Endodermal cell (in vitro differentiated cells): ENCODE results near the gene TESMIN. TPM values are rescaled to one million over a fixed set of nuclear protein-coding genes. Genes with fewer than 3 reads are reported as not detected.

ENCODE experiments used
- DNase-seq: peaks from one replicate; pipeline ENCODE4 v3.0.0-alpha.2; 2017
- H3K27ac ChIP-seq: 2 replicates; pipeline ENCODE4 v1.5.1; 2013; ENCODE audit warnings: mild to moderate bottlenecking, low read depth, low read length, moderate library complexity
- H3K27me3 ChIP-seq: 2 replicates; pipeline ENCODE4 v1.6.1; 2013; ENCODE audit warnings: mild to moderate bottlenecking, low read length, moderate library complexity; ENCODE audit not compliant: insufficient read depth, control insufficient read depth, poor library complexity, severe bottlenecking
- H3K36me3 ChIP-seq: 2 replicates; pipeline ENCODE4 v1.7.0; 2013; ENCODE audit warnings: mild to moderate bottlenecking, low read length, moderate library complexity; ENCODE audit not compliant: control insufficient read depth, insufficient read depth
- H3K4me1 ChIP-seq: one replicate; pipeline ENCODE4 v1.7.0; 2013; ENCODE audit warnings: low read length; ENCODE audit not compliant: control insufficient read depth, insufficient read depth
- H3K4me3 ChIP-seq: 2 replicates; pipeline ENCODE4 v1.5.1; 2013; ENCODE audit warnings: mild to moderate bottlenecking, low read length, moderate library complexity
- H3K9ac ChIP-seq: 2 replicates; pipeline ENCODE4 v1.6.1; 2013; ENCODE audit warnings: mild to moderate bottlenecking, low read length, moderate library complexity; ENCODE audit not compliant: poor library complexity, severe bottlenecking; ENCODE audit errors: extremely low read depth
- H3K9me3 ChIP-seq: 2 replicates; pipeline ENCODE4 v1.6.1; 2013; ENCODE audit warnings: mild to moderate bottlenecking, low read length, moderate library complexity; ENCODE audit not compliant: control insufficient read depth
- H3K27ac Mint-ChIP-seq: 2 replicates; pipeline ENCODE4 v1.8.0; 2020; ENCODE audit warnings: mixed read lengths
- H3K27me3 Mint-ChIP-seq: 2 replicates; pipeline ENCODE4 v1.8.0; 2021; ENCODE audit warnings: mild to moderate bottlenecking, mixed read lengths; ENCODE audit not compliant: insufficient read depth
- H3K36me3 Mint-ChIP-seq: 2 replicates; pipeline ENCODE4 v1.8.0; 2020; ENCODE audit warnings: low read depth, mixed read lengths
- H3K4me1 Mint-ChIP-seq: 2 replicates; pipeline ENCODE4 v1.8.0; 2020; ENCODE audit warnings: mixed read lengths
- H3K4me3 Mint-ChIP-seq: 2 replicates; pipeline ENCODE4 v1.8.0; 2020; ENCODE audit warnings: mild to moderate bottlenecking, moderate library complexity, mixed read lengths
- H3K9me3 Mint-ChIP-seq: 2 replicates; pipeline ENCODE4 v1.8.0; 2020; ENCODE audit warnings: mild to moderate bottlenecking, mixed read lengths
- WGBS, 2 experiments: methylation state at CpG; one replicate each; pipeline versions ENCODE4 v1.1.5 to v1.1.7; 2013; ENCODE audit warnings: missing lambda C conversion rate in 2 of 2, mixed read lengths in 1 of 2; ENCODE audit not compliant: insufficient coverage in 1 of 2, insufficient read length in 1 of 2; 5-methylcytosine and 5-hydroxymethylcytosine counted together
- total RNA-seq, 2 donors: library from RNA; stranded (reverse); fragmentation: NEBNext Ultra II Directional in 1 of 2; extraction: Animal tissue kit (Norgen Biotek cat#: 25700) in 1 of 2; gene quantifications; 2 replicates in 1 of 2; 3 replicates in 1 of 2; pipeline ENCODE4 v1.2.1, GENCODE V29; 2021
- TF ChIP-seq, protein P1 (sequence below): fragments of 200-600 bp; sonication (generic); conservative IDR thresholded peaks from 2 replicates; pipeline ENCODE4 v1.5.0; 2021; ENCODE audit warnings: antibody characterized with exemption, mild to moderate bottlenecking

The TESMIN gene
- total RNA-seq, 2 donors from 2014 or later, result 53.7 to 68.8 TPM

DNA sequence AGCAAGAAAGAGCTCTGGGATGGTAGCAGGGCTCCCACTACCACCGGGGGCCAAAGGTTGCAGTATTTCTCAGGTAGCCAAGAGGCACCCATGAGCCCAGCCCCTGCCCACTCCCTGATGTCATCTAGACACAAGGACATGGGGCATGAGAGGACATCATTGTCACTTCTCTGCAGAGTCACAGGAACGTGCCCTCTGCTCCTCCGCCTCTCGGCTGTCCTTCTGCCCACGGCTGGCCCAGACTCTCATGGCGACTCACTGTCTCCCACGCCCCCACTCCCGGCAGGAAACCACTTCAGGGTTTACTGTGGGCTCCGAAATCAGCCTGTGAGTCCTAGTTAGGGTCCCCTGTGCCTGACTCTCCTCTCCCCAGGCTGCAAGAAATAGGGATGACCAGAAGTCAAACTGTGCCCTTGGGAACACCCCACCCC lies 68.8 kb downstream of the TESMIN start:
- Mint-ChIP-seq H3K4me3 (no peak overlapping the region), H3K27ac (peak overlapping the region; percentile 74), H3K27me3 (peaks cover 31% of the 10 kb centered on the region), H3K4me1 (peaks cover 19% of the 10 kb centered on the region), H3K9me3 (no peaks in the 10 kb centered on the region), H3K36me3 (peaks cover 13% of the 10 kb centered on the region)
- H3K9ac ChIP-seq, result no peak overlapping the region
- H3K9me3 ChIP-seq, result no peaks in the 10 kb centered on the region
- H3K27me3 ChIP-seq, result peaks cover 4% of the 10 kb centered on the region
- DNase-seq, result no peak
- no peak overlapping the region for H3K4me3 ChIP-seq
- H3K36me3 ChIP-seq, result peaks cover 15% of the 10 kb centered on the region
- 66 to 70% methylated on average over 7 to 9 of the region's 9 CpGs for WGBS, 2 experiments
- H3K4me1 ChIP-seq, result no peaks in the 10 kb centered on the region
- TF ChIP-seq, protein P1, sequence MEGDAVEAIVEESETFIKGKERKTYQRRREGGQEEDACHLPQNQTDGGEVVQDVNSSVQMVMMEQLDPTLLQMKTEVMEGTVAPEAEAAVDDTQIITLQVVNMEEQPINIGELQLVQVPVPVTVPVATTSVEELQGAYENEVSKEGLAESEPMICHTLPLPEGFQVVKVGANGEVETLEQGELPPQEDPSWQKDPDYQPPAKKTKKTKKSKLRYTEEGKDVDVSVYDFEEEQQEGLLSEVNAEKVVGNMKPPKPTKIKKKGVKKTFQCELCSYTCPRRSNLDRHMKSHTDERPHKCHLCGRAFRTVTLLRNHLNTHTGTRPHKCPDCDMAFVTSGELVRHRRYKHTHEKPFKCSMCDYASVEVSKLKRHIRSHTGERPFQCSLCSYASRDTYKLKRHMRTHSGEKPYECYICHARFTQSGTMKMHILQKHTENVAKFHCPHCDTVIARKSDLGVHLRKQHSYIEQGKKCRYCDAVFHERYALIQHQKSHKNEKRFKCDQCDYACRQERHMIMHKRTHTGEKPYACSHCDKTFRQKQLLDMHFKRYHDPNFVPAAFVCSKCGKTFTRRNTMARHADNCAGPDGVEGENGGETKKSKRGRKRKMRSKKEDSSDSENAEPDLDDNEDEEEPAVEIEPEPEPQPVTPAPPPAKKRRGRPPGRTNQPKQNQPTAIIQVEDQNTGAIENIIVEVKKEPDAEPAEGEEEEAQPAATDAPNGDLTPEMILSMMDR, result no peak
- H3K27ac ChIP-seq, result no peak overlapping the region

DNA sequence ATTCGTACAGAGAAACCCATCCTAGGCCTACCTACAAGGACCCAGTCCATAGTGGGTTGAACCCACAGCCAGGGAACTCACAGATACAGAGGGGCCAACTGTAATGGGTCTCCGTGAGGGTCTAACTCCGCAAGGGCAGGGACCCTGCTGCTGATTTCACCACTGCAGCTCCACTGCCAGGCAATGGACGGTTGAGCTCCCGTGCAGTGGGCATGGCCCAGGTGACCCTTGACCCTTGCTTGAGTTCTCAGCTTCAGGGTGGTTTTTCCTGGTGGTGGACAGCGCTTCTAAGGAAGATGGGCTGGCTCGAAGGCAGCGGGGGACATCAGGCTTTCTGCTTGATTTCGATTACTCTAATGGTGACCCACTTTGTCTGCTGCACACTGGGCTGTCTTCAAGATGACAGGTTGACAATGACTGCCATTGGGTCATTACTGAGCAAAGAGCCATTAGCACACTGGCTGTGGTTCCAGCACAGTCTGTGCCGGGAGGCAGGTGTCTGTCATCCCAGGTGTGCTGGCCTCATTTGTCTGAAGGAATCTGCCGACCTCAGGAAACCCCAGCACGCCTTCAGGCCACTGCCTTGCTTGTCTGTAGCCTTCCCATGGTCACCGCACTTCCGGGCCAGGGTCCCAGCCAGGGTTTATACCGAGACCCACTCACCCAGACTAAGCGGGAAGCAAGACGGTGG lies 70.6 kb downstream of the TESMIN start:
- WGBS, 2 experiments, result 90 to 94% methylated on average over 16 to 17 of the region's 17 CpGs
- Histone ChIP-seq H3K27me3 (peaks cover 4% of the 10 kb centered on the region), H3K27ac (no peak overlapping the region), H3K36me3 (no peaks in the 10 kb centered on the region), H3K9ac (no peak overlapping the region), H3K9me3 (no peaks in the 10 kb centered on the region), H3K4me3 (no peak overlapping the region), H3K4me1 (no peaks in the 10 kb centered on the region)
- TF ChIP-seq, protein P1, result no peak
- peaks cover 24% of the 10 kb centered on the region for H3K27me3 Mint-ChIP-seq
- H3K27ac Mint-ChIP-seq, result no peak overlapping the region
- peaks cover 11% of the 10 kb centered on the region for H3K4me1 Mint-ChIP-seq
- no peaks in the 10 kb centered on the region for H3K9me3 Mint-ChIP-seq
- H3K36me3 Mint-ChIP-seq, result no peaks in the 10 kb centered on the region
- peak; percentile 37 for DNase-seq
- no peak overlapping the region for H3K4me3 Mint-ChIP-seq

DNA sequence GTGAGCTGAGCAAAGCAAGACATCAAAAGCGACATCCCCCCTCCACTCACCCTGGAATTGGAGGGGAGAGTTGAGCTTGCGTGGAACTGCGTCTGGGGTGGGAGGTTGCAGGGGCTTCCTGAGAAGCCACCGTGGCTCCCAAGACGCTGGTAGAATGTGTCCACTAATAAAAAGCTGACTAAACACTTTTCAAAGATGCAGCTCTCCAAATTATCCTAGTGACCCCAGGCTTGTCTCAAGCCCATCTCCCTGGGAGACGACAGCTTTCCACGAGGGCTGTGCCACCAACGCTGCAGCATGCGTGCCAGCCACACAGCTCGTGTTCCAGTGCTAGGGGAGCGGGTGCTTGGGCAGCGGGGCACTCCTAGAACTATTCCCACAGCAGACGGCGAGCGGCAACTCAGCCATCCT lies 73.3 kb downstream of the TESMIN start:
- no peak overlapping the region for H3K9ac ChIP-seq
- H3K4me3 ChIP-seq, result no peak overlapping the region
- no peak overlapping the region for H3K27ac ChIP-seq
- no peaks in the 10 kb centered on the region for H3K36me3 ChIP-seq
- H3K9me3 ChIP-seq, result no peaks in the 10 kb centered on the region
- no peaks in the 10 kb centered on the region for H3K4me1 ChIP-seq
- H3K27me3 ChIP-seq, result no peaks in the 10 kb centered on the region
- Mint-ChIP-seq H3K4me3 (no peak overlapping the region), H3K27me3 (peaks cover 7% of the 10 kb centered on the region), H3K36me3 (no peaks in the 10 kb centered on the region), H3K4me1 (peaks cover 7% of the 10 kb centered on the region), H3K27ac (no peak overlapping the region), H3K9me3 (no peaks in the 10 kb centered on the region)
- 93 to 94% methylated on average over 7 to 12 of the region's 15 CpGs for WGBS, 2 experiments
- TF ChIP-seq, protein P1, result no peak
- DNase-seq, result no peak
